IMR-90 (cell line): Measurements from ENCODE around the gene PDGFD. TPM values are rescaled to one million over a fixed set of nuclear protein-coding genes. Genes with fewer than 3 reads are reported as not detected.

Experiments
- ATAC-seq: fragments of 200-7000 bp; cut with Tn5 transposase; 2 replicates; pipeline ENCODE4 v1.9.1; 2020; ENCODE audit warnings: low read depth, mild to moderate bottlenecking, moderate library complexity
- BruUV-seq: library from RNA; stranded (reverse); fragments of 400-500 nt; replicated peaks from 2 replicates; lab custom pipeline; 2021; lab: Mats Ljungman, UMichigan
- CTCF ChIA-PET: fragments of 300-600 bp; formaldehyde crosslinking; extraction: SDS; loops from one replicate; lab custom pipeline; 2021; ENCODE audit warnings: antibody characterized with exemption; lab: Yijun Ruan, JAX
- POLR2A ChIA-PET: fragments of 300-600 bp; sonication (Branson Sonifier 250); formaldehyde crosslinking; loops from one replicate; lab custom pipeline; 2022; ENCODE audit warnings: antibody characterized with exemption; ENCODE audit not compliant: unreplicated experiment; lab: Charles Lee
- DNase-seq: peaks from one replicate; pipeline ENCODE4 v3.0.0; 2013
- H2AFZ ChIP-seq: replicated peaks from 2 replicates; pipeline ENCODE3; 2013; ENCODE audit warnings: low read length, mild to moderate bottlenecking; ENCODE audit not compliant: poor library complexity
- H2AK5ac ChIP-seq: 2 replicates; pipeline ENCODE4 v1.6.1; 2013; ENCODE audit warnings: low read depth, low read length, inconsistent platforms
- H2AK9ac ChIP-seq: replicated peaks from 2 replicates; pipeline ENCODE3; 2013; ENCODE audit warnings: mild to moderate bottlenecking, low read depth, low read length, moderate library complexity; ENCODE audit not compliant: poor library complexity
- H2BK120ac ChIP-seq: 2 replicates; pipeline ENCODE4 v1.6.1; 2013; ENCODE audit warnings: low read depth, low read length, inconsistent platforms
- H2BK15ac ChIP-seq: 3 replicates; pipeline ENCODE4 v1.6.1; 2013; ENCODE audit warnings: low read depth, low read length, inconsistent platforms
- H2BK20ac ChIP-seq: 2 replicates; pipeline ENCODE4 v1.6.1; 2013; ENCODE audit warnings: low read depth, mild to moderate bottlenecking, inconsistent platforms, low read length, moderate library complexity
- H2BK5ac ChIP-seq: 2 replicates; pipeline ENCODE4 v1.6.1; 2013; ENCODE audit warnings: mild to moderate bottlenecking, low read depth, low read length, inconsistent platforms; ENCODE audit not compliant: poor library complexity, severe bottlenecking
- H3K14ac ChIP-seq: replicated peaks from 2 replicates; pipeline ENCODE4 v1.6.1; 2013; ENCODE audit warnings: low read depth, low read length, inconsistent platforms
- H3K18ac ChIP-seq: 2 replicates; pipeline ENCODE4 v1.6.1; 2013; ENCODE audit warnings: low read depth, low read length, control low read depth
- H3K23ac ChIP-seq: 2 replicates; pipeline ENCODE4 v1.6.1; 2013; ENCODE audit warnings: low read depth, low read length, inconsistent platforms
- H3K27ac ChIP-seq: 2 replicates; pipeline ENCODE4 v1.5.1; 2013; ENCODE audit warnings: mild to moderate bottlenecking, control low read depth, low read length; ENCODE audit not compliant: insufficient read depth
- H3K27me3 ChIP-seq: 2 replicates; pipeline ENCODE4 v1.6.1; 2013; ENCODE audit warnings: low read length; ENCODE audit not compliant: control insufficient read depth, insufficient read depth
- H3K36me3 ChIP-seq: 2 replicates; pipeline ENCODE4 v1.6.1; 2013; ENCODE audit warnings: low read length, mixed read lengths; ENCODE audit not compliant: control insufficient read depth, insufficient read depth
- H3K4ac ChIP-seq: 2 replicates; pipeline ENCODE4 v1.6.1; 2013; ENCODE audit warnings: low read depth, low read length, inconsistent platforms
- H3K4me1 ChIP-seq: 2 replicates; pipeline ENCODE4 v1.6.1; 2013; ENCODE audit warnings: low read length, mixed read lengths; ENCODE audit not compliant: control insufficient read depth, insufficient read depth
- H3K4me2 ChIP-seq: 2 replicates; pipeline ENCODE4 v1.6.1; 2013; ENCODE audit warnings: low read depth, mild to moderate bottlenecking, control low read depth, low read length, moderate library complexity
- H3K4me3 ChIP-seq: 2 replicates; pipeline ENCODE4 v1.5.1; 2013; ENCODE audit warnings: low read depth, mild to moderate bottlenecking, control low read depth, low read length, moderate library complexity; ENCODE audit not compliant: insufficient read depth
- H3K56ac ChIP-seq: 2 replicates; pipeline ENCODE4 v1.6.1; 2013; ENCODE audit warnings: low read length, inconsistent platforms; ENCODE audit not compliant: insufficient read depth; ENCODE audit errors: extremely low read depth
- H3K79me1 ChIP-seq, 2 experiments: 2 replicates each; pipeline ENCODE4 v1.6.1; 2013; ENCODE audit warnings: low read length in 2 of 2, inconsistent platforms in 1 of 2, low read depth in 1 of 2
- H3K9ac ChIP-seq: 2 replicates; pipeline ENCODE4 v1.6.1; 2013; ENCODE audit warnings: low read depth, low read length, control low read depth
- H3K9me1 ChIP-seq: 2 replicates; pipeline ENCODE4 v1.6.1; 2013; ENCODE audit warnings: low read length, inconsistent platforms; ENCODE audit not compliant: insufficient read depth
- H3K9me3 ChIP-seq: 2 replicates; pipeline ENCODE4 v1.6.1; 2013; ENCODE audit warnings: low read length; ENCODE audit not compliant: control insufficient read depth, insufficient read depth
- H4K20me1 ChIP-seq: 2 replicates; pipeline ENCODE4 v1.6.1; 2013; ENCODE audit warnings: low read length, inconsistent platforms; ENCODE audit not compliant: insufficient read depth
- H4K5ac ChIP-seq: 2 replicates; pipeline ENCODE4 v1.6.1; 2013; ENCODE audit warnings: mild to moderate bottlenecking, low read depth, low read length, control low read depth
- H4K8ac ChIP-seq, 2 experiments: 2 replicates each; pipeline ENCODE4 v1.6.1; 2013; ENCODE audit warnings: low read depth in 2 of 2, low read length in 2 of 2, control low read depth in 1 of 2, inconsistent platforms in 1 of 2
- H4K91ac ChIP-seq: 2 replicates; pipeline ENCODE4 v1.6.1; 2013; ENCODE audit warnings: low read depth, low read length, inconsistent platforms; ENCODE audit not compliant: insufficient read depth
- CEBPB ChIP-seq: IDR thresholded peaks from 2 replicates; pipeline ENCODE4 v1.6.1; 2012; ENCODE audit warnings: low read depth, low read length, improper control_type of control experiment
- MAFK ChIP-seq: IDR thresholded peaks from 2 replicates; pipeline ENCODE4 v1.6.1; 2012; ENCODE audit warnings: low read depth, low read length, improper control_type of control experiment
- USF2 ChIP-seq: fragments of 150-350 bp; IDR thresholded peaks from 2 replicates; pipeline ENCODE4 v1.6.1; 2017; ENCODE audit warnings: mild to moderate bottlenecking, antibody characterized with exemption, low read length, low read depth
- WGBS, 2 experiments: methylation state at CpG; one replicate each; pipeline versions ENCODE4 v1.1.5 to v1.1.7; 2013; ENCODE audit warnings: missing lambda C conversion rate in 2 of 2; ENCODE audit not compliant: insufficient read length in 1 of 2; ENCODE audit errors: extremely low coverage in 2 of 2; 5-methylcytosine and 5-hydroxymethylcytosine counted together
- dilution Hi-C: fragments of 300-500 bp; cut with HindIII; formaldehyde crosslinking; loops from one replicate; pipeline ENCODE4 v1.14.3; 2018; ENCODE audit warnings: low sequenced_read_pairs; ENCODE audit not compliant: unreplicated experiment
- in situ Hi-C: fragments of 300-500 bp; cut with MboI; formaldehyde crosslinking; loops from 3 replicates; pipeline ENCODE4 v1.14.3; 2019; ENCODE audit warnings: low sequenced_read_pairs, inconsistent platforms, mixed read lengths
- intact Hi-C: fragments of 100-400 bp; cut with micrococcal nuclease; formaldehyde crosslinking; loops from 2 replicates; pipeline ENCODE4 v1.10.0; 2022
- polyA plus RNA-seq, 3 experiments: library from polyadenylated mRNA; depleted of rRNA; stranded (reverse); fragments of >200 nt; gene quantifications; 2 replicates each; pipeline ENCODE4 v1.2.3, GENCODE V29; 2012; ENCODE audit warnings: low replicate concordance in 1 of 3
- total RNA-seq: library from RNA; depleted of rRNA; stranded (reverse); fragments of >200 nt; gene quantifications from 2 replicates; pipeline ENCODE4 v1.2.3, GENCODE V29; 2012

PDGFD gene
- total and polyA plus RNA-seq, 2 of the 4 experiments (the other 2 are of a cell fraction): 2.1 to 3.0 TPM

GRCh38 chr11:103972013-103972412, 191.9 kb downstream of the PDGFD start:
- H3K23ac ChIP-seq: no peak overlapping the region
- H3K4me1 ChIP-seq: no peaks in the 10 kb centered on the region
- H2AFZ ChIP-seq: no peak overlapping the region
- no peak overlapping the region for H2BK20ac ChIP-seq
- no peaks in the 10 kb centered on the region for H3K9me3 ChIP-seq
- no peak overlapping the region for H3K27ac ChIP-seq
- H3K4me2 ChIP-seq: no peak overlapping the region
- no peaks in the 10 kb centered on the region for H3K9me1 ChIP-seq
- POLR2A ChIA-PET: no interaction called here
- no peak overlapping the region for H4K8ac ChIP-seq
- DNase-seq (no peak), ATAC-seq (no peak)
- no peak overlapping the region for H2AK9ac ChIP-seq
- no peak overlapping the region for H3K4ac ChIP-seq
- no peak overlapping the region for H3K14ac ChIP-seq
- H3K36me3 ChIP-seq: no peaks in the 10 kb centered on the region
- H3K27me3 ChIP-seq: no peaks in the 10 kb centered on the region
- TF ChIP-seq USF2 (no peak), MAFK (0 out of 2 replicates have a peak, but pooled peaks have one; percentile 4), CEBPB (peak; percentile 50; the same call in 1 of the 2 replicates)
- H3K56ac ChIP-seq: no peak overlapping the region
- intact Hi-C loops: no loop called here
- H2AK5ac ChIP-seq: no peak overlapping the region
- H4K91ac ChIP-seq: no peak overlapping the region; the same call in 1 of the 2 replicates
- H4K5ac ChIP-seq: no peak overlapping the region
- no peak overlapping the region for H3K4me3 ChIP-seq
- H3K9ac ChIP-seq: no peak overlapping the region
- in situ Hi-C loops: no loop called here
- no peaks in the 10 kb centered on the region for H3K79me1 ChIP-seq
- H2BK5ac ChIP-seq: no peak overlapping the region
- H4K20me1 ChIP-seq: no peaks in the 10 kb centered on the region
- H2BK15ac ChIP-seq: no peak overlapping the region
- no peak overlapping the region for H2BK120ac ChIP-seq
- dilution Hi-C loops: no loop called here
- CTCF ChIA-PET: no interaction called here
- no CpG with 5 or more reads among the region's 4 CpGs for WGBS, 2 experiments
- BruUV-seq: no TSS peak
- no peak overlapping the region for H3K18ac ChIP-seq
